ENCODE results near the gene CANT1. TPM values are rescaled to one million over a fixed set of nuclear protein-coding genes. Genes with fewer than 3 reads are reported as not detected.

CANT1 gene
- polyA plus RNA-seq, 1 donor, result 52.1 TPM

DNA sequence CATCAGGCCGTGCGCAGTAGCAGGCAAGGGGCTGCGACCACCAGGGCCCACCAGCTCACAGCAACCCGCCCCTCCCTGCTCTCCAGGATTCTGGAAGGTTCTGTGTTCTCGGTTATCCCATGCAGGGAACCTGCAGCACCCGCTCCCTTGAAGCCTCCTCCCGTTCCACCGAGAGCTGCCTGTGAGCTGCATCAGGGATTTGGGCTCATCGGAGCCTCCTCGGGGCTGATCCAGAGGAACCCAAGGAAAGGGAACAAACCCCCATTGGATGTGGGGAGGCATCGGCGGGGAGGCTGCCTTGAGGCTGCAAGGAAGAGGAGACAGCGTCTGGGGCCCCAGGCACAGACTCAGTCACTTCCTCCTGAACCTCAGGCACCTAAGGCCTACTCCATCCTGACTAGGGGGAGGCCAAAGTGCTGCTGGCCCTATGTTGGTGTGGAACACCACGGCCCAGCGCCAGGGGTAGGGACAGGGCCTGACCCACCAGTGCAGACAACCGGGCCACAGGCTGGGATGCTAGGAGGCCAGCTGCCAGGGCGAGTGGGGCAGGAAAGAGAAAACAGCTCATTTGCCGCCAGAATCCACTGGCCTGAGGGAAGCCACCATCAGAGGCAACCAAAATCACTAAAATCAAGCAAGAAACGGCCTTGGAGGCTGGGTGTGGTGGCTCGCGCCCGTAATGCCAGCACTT is 15.4 kb downstream of the CANT1 start:
- Histone ChIP-seq H3K4me1 (ENCODE audit: control insufficient read depth, insufficient read depth, low read length) (peaks cover 9% of the 10 kb centered on the region), H3K36me3 (ENCODE audit: control insufficient read depth, insufficient read depth, low read length) (peaks cover 88% of the 10 kb centered on the region), H3K27me3 (ENCODE audit: control insufficient read depth, insufficient read depth, low read length) (no peaks in the 10 kb centered on the region), H3K9me3 (ENCODE audit: control insufficient read depth, low read depth, low read length) (peaks cover 10% of the 10 kb centered on the region), H3K4me3 (ENCODE audit: low read length) (no peak overlapping the region), H3K27ac (ENCODE audit: low read length) (no peak overlapping the region)
- no peak for DNase-seq
- 100% methylated on average over 1 of the region's 22 CpGs for WGBS (ENCODE audit: insufficient coverage, low lambda C conversion rate)

DNA sequence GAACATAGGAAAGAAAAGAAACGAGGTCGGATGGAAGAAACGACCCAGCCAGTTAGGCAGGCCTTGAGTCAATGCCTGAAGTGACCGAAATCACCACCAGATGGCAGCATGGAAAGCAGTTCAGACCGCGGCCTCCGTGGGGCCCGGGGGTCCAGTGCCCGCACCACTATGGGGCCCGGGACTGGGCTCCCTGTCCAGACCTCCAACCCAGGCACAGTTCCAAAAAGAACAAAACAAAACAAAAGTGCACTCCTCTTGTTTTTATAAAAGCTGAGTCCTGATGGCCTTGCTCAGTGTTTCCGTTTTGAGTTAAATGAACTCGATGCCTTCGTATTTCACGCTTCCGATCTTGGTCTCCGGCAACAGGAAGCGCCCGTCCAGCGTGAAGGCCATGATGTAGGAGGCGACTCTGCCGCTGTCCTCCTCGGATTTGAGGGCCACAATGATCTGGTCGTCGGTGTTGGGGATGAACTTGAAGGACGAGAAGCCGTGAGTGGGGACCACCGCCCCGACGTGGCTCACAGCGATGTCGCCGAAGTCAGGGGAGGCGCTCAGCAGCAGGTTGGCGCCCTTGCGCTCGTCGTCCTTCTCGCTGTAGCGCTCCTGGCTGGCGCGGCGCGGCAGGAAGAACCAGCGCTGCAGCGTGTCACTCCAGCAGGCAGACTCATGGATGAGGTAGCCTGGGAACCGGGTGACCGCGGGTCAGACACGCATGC is 16.2 kb downstream of the CANT1 start:
- peaks cover 10% of the 10 kb centered on the region for H3K9me3 ChIP-seq (ENCODE audit: control insufficient read depth, low read depth, low read length)
- no peaks in the 10 kb centered on the region for H3K27me3 ChIP-seq (ENCODE audit: control insufficient read depth, insufficient read depth, low read length)
- no peak overlapping the region for H3K27ac ChIP-seq (ENCODE audit: low read length)
- H3K4me1 ChIP-seq (ENCODE audit: control insufficient read depth, insufficient read depth, low read length), result peaks cover 9% of the 10 kb centered on the region
- H3K4me3 ChIP-seq (ENCODE audit: low read length), result no peak overlapping the region
- no CpG with 5 or more reads among the region's 49 CpGs for WGBS (ENCODE audit: insufficient coverage, low lambda C conversion rate)
- peaks cover 81% of the 10 kb centered on the region for H3K36me3 ChIP-seq (ENCODE audit: control insufficient read depth, insufficient read depth, low read length)
- no peak for DNase-seq

DNA sequence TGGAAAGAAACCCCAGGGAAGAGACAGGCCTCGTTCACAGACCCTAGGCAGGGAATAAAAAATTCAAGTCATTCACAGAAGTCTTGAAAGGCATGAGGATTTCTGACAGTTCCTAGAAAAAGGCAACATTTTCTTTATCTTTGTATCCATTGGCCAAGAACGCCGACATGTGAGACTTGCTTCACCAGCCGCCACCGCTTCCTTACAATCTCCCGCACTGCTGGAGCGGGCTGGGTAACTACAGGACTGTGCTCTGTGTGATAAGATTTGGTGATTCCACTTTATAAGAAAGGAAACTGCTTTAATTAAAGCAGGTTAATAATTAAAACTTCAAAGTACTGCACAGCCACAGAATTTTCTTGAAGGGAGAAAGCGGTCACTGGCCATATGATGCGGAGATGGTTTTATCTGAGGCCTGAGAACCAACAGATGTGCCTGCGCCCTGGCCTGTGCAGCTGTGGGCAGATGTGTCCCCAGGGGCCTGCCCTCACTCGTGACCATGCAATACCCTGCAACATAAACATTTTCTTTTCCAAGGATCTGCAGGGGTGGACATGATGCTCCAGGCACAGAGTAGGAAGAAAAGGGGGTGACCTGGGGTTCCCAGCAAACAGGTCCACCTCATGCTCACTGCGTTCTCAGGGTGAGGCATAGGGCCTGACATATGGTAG is 16.9 kb downstream of the CANT1 start:
- no CpG with 5 or more reads among the region's 12 CpGs for WGBS (ENCODE audit: insufficient coverage, low lambda C conversion rate)
- Histone ChIP-seq H3K27ac (ENCODE audit: low read length) (no peak overlapping the region), H3K4me3 (ENCODE audit: low read length) (no peak overlapping the region), H3K27me3 (ENCODE audit: control insufficient read depth, insufficient read depth, low read length) (no peaks in the 10 kb centered on the region), H3K9me3 (ENCODE audit: control insufficient read depth, low read depth, low read length) (peaks cover 10% of the 10 kb centered on the region), H3K4me1 (ENCODE audit: control insufficient read depth, insufficient read depth, low read length) (peaks cover 9% of the 10 kb centered on the region), H3K36me3 (ENCODE audit: control insufficient read depth, insufficient read depth, low read length) (peaks cover 73% of the 10 kb centered on the region)
- no peak for DNase-seq

DNA sequence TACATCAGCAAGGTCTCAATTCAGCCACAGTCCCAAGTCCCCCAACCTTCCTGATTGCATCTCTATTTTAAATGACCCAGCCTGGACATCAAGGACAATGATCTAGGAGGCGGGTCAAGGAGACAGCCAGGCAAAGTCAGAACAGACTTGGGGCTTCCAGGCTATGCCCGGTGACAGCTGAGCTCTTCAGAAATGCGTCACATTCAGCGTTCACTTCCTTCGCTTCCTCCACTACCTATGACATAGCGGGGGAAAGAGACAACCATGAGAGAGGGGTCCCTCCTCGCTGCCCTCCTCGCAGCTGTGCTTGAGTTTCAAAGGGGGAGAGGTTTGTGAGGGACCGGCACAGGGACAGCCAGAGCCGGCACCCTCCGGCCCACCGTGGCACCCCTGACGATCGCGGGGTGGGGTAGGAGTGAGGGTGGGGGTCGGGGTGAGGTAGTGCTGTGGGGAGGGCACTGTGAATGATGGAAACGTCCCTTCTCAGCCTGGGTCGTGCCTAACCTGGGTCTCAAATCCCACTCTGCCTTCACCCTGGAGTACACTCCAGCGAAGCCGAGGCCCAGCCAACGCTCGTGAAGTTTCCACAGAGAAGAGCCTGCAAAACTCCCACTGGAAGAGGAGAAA is 17.5 kb downstream of the CANT1 start:
- H3K9me3 ChIP-seq (ENCODE audit: control insufficient read depth, low read depth, low read length), result peaks cover 10% of the 10 kb centered on the region
- peaks cover 67% of the 10 kb centered on the region for H3K36me3 ChIP-seq (ENCODE audit: control insufficient read depth, insufficient read depth, low read length)
- H3K27ac ChIP-seq (ENCODE audit: low read length), result no peak overlapping the region
- no CpG with 5 or more reads among the region's 22 CpGs for WGBS (ENCODE audit: insufficient coverage, low lambda C conversion rate)
- no peaks in the 10 kb centered on the region for H3K27me3 ChIP-seq (ENCODE audit: control insufficient read depth, insufficient read depth, low read length)
- DNase-seq, result no peak
- H3K4me3 ChIP-seq (ENCODE audit: low read length), result no peak overlapping the region
- peaks cover 12% of the 10 kb centered on the region for H3K4me1 ChIP-seq (ENCODE audit: control insufficient read depth, insufficient read depth, low read length)

DNA sequence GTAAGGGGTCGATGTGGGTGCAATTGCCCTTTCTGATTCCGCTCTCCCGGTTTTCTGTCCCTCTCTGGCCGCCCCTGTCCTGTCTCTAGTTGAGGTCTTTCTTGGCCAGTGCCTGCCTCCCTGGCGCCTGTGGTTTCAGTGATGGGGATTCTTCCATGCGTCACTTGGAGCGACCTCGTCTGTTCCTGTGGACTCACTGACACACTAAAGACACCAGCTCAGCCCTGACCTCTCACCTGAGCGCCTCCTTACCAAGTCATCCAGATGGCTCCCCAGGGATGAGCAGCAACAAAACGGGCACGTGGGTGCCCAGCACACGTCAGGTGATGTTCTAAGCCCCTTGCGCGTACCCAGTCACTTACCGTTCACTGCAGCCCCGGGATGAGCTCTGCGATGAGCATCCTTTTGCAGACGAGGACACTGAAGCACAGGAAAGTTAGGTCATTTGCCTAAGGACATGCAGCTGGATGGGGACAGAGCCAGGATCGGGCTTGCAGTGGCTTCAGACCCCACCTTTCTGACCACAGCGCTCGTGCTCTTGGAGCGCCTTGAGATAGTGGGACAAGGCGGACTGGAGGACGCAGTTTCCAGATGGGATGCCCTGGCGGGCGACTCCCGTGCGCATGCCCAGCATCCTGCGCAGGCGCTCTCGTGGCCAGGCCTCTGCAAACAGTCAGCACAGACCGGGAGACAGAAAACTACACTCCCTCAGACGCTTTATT is 18.4 kb downstream of the CANT1 start:
- no peak for DNase-seq
- 90% methylated on average over 2 of the region's 33 CpGs for WGBS (ENCODE audit: insufficient coverage, low lambda C conversion rate)
- no peak overlapping the region for H3K4me3 ChIP-seq (ENCODE audit: low read length)
- peaks cover 15% of the 10 kb centered on the region for H3K4me1 ChIP-seq (ENCODE audit: control insufficient read depth, insufficient read depth, low read length)
- no peaks in the 10 kb centered on the region for H3K27me3 ChIP-seq (ENCODE audit: control insufficient read depth, insufficient read depth, low read length)
- H3K36me3 ChIP-seq (ENCODE audit: control insufficient read depth, insufficient read depth, low read length), result peaks cover 58% of the 10 kb centered on the region
- no peak overlapping the region for H3K27ac ChIP-seq (ENCODE audit: low read length)
- peaks cover 10% of the 10 kb centered on the region for H3K9me3 ChIP-seq (ENCODE audit: control insufficient read depth, low read depth, low read length)

DNA sequence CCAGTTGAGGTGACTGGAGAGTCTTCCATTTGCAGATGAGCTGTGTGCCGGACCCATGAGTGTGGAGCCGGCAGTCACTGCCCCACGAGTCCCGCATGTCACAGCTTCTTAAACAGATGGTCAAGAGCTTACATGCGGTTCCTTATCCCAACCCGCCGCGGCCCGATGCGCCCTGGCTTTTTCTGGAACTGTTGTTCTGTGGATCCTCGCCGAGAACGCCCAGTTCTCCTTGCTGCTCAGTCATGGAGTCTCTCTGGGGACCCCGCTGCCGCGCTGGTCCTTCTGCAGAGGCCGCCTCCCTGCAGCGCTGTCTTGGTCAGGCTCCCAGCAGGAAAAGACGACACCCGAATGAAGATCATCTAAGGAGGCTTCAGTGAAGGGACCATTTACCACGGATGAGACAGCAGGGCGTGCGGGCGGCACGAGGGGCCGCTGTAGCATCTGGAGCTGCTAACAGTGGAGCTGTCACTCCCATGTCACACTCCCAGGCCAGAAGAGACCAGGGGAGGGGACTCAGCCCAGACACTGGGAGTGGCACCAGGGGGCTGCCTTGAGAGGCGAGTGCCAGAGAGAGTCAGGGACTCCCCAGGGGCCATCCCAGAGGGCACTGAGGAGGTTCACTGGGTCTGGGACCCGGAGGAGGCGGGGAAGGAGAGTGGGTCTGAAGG is 19.1 kb downstream of the CANT1 start:
- DNase-seq, result no peak
- no CpG with 5 or more reads among the region's 29 CpGs for WGBS (ENCODE audit: insufficient coverage, low lambda C conversion rate)
- H3K4me3 ChIP-seq (ENCODE audit: low read length), result no peak overlapping the region
- peaks cover 52% of the 10 kb centered on the region for H3K36me3 ChIP-seq (ENCODE audit: control insufficient read depth, insufficient read depth, low read length)
- H3K4me1 ChIP-seq (ENCODE audit: control insufficient read depth, insufficient read depth, low read length), result peaks cover 13% of the 10 kb centered on the region
- no peaks in the 10 kb centered on the region for H3K27me3 ChIP-seq (ENCODE audit: control insufficient read depth, insufficient read depth, low read length)
- H3K27ac ChIP-seq (ENCODE audit: low read length), result no peak overlapping the region
- peaks cover 10% of the 10 kb centered on the region for H3K9me3 ChIP-seq (ENCODE audit: control insufficient read depth, low read depth, low read length)

DNA sequence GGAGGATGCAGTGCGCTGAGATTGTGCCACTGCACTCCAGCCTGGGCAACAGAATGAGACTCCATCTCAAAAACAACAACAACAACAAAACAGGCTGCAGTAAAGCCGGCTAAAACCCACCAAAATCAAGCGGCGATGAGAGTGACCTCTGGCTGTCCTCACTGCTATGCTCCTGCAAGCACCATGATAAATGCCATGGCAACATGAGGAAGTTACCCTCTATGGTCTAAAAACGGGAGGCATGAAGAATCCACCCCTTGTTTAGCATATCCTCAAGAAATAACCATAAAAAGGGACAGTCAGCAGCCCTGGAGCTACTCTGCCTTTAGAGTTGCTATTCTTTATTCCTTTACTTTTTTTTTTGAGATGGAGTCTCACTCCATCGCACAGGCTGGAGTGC is 21.4 kb downstream of the CANT1 start:
- Histone ChIP-seq H3K4me1 (ENCODE audit: control insufficient read depth, insufficient read depth, low read length) (peaks cover 13% of the 10 kb centered on the region), H3K36me3 (ENCODE audit: control insufficient read depth, insufficient read depth, low read length) (peaks cover 31% of the 10 kb centered on the region), H3K27me3 (ENCODE audit: control insufficient read depth, insufficient read depth, low read length) (no peaks in the 10 kb centered on the region), H3K27ac (ENCODE audit: low read length) (no peak overlapping the region), H3K9me3 (ENCODE audit: control insufficient read depth, low read depth, low read length) (no peaks in the 10 kb centered on the region), H3K4me3 (ENCODE audit: low read length) (no peak overlapping the region)
- no peak for DNase-seq
- 50% methylated on average over 2 of the region's 6 CpGs for WGBS (ENCODE audit: insufficient coverage, low lambda C conversion rate)

DNA sequence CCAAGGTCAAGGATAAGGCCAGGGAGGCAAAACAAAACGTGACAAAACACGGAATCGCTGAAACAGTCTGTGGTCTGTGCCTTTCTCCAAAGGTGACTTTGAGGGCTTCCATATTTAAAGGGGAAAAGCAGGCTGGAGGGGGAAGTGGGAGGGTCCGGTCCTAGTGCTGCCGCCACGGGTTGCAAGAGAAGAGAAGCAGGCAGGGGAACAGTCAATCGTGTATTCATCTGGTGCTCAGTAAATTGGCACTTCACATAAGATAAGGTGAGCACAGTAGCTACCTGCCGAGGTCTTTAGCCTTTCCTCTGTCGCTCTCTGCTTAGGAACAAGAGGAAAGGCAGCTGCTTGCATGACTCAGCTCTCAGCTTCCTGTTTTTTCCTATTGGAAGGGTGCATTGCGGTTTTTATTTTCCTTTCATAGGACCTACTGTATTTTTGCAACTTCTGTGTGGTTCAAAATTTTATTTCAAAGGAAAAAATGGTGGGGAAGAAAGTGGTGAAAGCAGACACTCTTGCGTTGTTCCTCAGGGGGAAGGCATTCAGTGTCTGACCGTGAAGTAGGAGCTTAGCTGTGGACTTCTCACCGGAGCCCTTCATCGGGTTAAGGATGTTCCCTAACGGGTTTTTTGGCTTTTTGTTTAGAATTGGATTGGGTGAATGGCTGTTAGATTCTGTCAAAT is 22.8 kb downstream of the CANT1 start:
- Histone ChIP-seq H3K9me3 (ENCODE audit: control insufficient read depth, low read depth, low read length) (no peaks in the 10 kb centered on the region), H3K4me1 (ENCODE audit: control insufficient read depth, insufficient read depth, low read length) (peaks cover 13% of the 10 kb centered on the region), H3K27me3 (ENCODE audit: control insufficient read depth, insufficient read depth, low read length) (no peaks in the 10 kb centered on the region), H3K4me3 (ENCODE audit: low read length) (peak overlapping the region; percentile 17), H3K27ac (ENCODE audit: low read length) (peak overlapping the region; percentile 16), H3K36me3 (ENCODE audit: control insufficient read depth, insufficient read depth, low read length) (peaks cover 18% of the 10 kb centered on the region)
- peak in 1 of 2 donors; percentile 80 for DNase-seq
- 0% methylated on average over 2 of the region's 15 CpGs for WGBS (ENCODE audit: insufficient coverage, low lambda C conversion rate)

DNA sequence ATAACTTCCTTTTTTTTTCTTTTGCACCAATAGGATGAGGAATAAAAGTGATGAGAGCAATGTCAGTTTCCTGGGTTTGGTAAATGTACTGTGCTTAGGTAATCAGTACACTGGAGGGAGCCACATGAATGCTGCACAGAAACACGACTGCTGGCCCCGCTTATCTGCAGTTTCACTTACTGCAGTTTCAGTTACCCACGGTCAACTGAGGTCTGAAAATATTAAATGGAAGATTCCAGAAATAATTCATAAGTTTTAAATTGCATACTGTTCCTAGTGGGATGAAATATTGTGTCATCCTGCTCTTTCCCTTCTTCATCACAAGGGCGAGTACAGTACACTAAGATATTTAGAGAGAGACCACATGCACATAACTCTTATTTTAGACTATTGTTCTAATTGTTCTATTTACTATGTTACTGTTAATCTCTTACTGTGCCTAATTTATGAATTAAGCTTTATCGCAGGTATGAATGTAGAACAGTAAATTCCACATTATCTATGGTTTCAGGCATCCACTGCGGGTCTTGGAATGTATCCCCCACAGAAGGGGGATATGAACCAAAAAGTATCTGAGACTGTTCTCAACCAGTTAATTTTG is 23.4 kb downstream of the CANT1 start:
- peak overlapping the region; percentile 17 for H3K4me3 ChIP-seq (ENCODE audit: low read length)
- H3K36me3 ChIP-seq (ENCODE audit: control insufficient read depth, insufficient read depth, low read length), result peaks cover 12% of the 10 kb centered on the region
- 0% methylated on average over 1 of the region's 6 CpGs for WGBS (ENCODE audit: insufficient coverage, low lambda C conversion rate)
- DNase-seq, result peak; percentile 51 to 73
- H3K9me3 ChIP-seq (ENCODE audit: control insufficient read depth, low read depth, low read length), result no peaks in the 10 kb centered on the region
- H3K27ac ChIP-seq (ENCODE audit: low read length), result peak overlapping the region; percentile 16
- no peaks in the 10 kb centered on the region for H3K27me3 ChIP-seq (ENCODE audit: control insufficient read depth, insufficient read depth, low read length)
- H3K4me1 ChIP-seq (ENCODE audit: control insufficient read depth, insufficient read depth, low read length), result peaks cover 13% of the 10 kb centered on the region
